Endodermal cell (in vitro differentiated cells): ENCODE measurements around the gene PPP1R18. TPM values are rescaled to one million over a fixed set of nuclear protein-coding genes. Genes with fewer than 3 reads are reported as not detected.

ENCODE experiments used
- DNase-seq: peaks from one replicate; pipeline ENCODE4 v3.0.0-alpha.2; 2017
- H3K27ac ChIP-seq: 2 replicates; pipeline ENCODE4 v1.5.1; 2013; ENCODE audit warnings: mild to moderate bottlenecking, low read depth, low read length, moderate library complexity
- H3K27me3 ChIP-seq: 2 replicates; pipeline ENCODE4 v1.6.1; 2013; ENCODE audit warnings: mild to moderate bottlenecking, low read length, moderate library complexity; ENCODE audit not compliant: insufficient read depth, control insufficient read depth, poor library complexity, severe bottlenecking
- H3K36me3 ChIP-seq: 2 replicates; pipeline ENCODE4 v1.7.0; 2013; ENCODE audit warnings: mild to moderate bottlenecking, low read length, moderate library complexity; ENCODE audit not compliant: control insufficient read depth, insufficient read depth
- H3K4me1 ChIP-seq: one replicate; pipeline ENCODE4 v1.7.0; 2013; ENCODE audit warnings: low read length; ENCODE audit not compliant: control insufficient read depth, insufficient read depth
- H3K4me3 ChIP-seq: 2 replicates; pipeline ENCODE4 v1.5.1; 2013; ENCODE audit warnings: mild to moderate bottlenecking, low read length, moderate library complexity
- H3K9ac ChIP-seq: 2 replicates; pipeline ENCODE4 v1.6.1; 2013; ENCODE audit warnings: mild to moderate bottlenecking, low read length, moderate library complexity; ENCODE audit not compliant: poor library complexity, severe bottlenecking; ENCODE audit errors: extremely low read depth
- H3K9me3 ChIP-seq: 2 replicates; pipeline ENCODE4 v1.6.1; 2013; ENCODE audit warnings: mild to moderate bottlenecking, low read length, moderate library complexity; ENCODE audit not compliant: control insufficient read depth
- H3K27ac Mint-ChIP-seq: 2 replicates; pipeline ENCODE4 v1.8.0; 2020; ENCODE audit warnings: mixed read lengths
- H3K27me3 Mint-ChIP-seq: 2 replicates; pipeline ENCODE4 v1.8.0; 2021; ENCODE audit warnings: mild to moderate bottlenecking, mixed read lengths; ENCODE audit not compliant: insufficient read depth
- H3K36me3 Mint-ChIP-seq: 2 replicates; pipeline ENCODE4 v1.8.0; 2020; ENCODE audit warnings: low read depth, mixed read lengths
- H3K4me1 Mint-ChIP-seq: 2 replicates; pipeline ENCODE4 v1.8.0; 2020; ENCODE audit warnings: mixed read lengths
- H3K4me3 Mint-ChIP-seq: 2 replicates; pipeline ENCODE4 v1.8.0; 2020; ENCODE audit warnings: mild to moderate bottlenecking, moderate library complexity, mixed read lengths
- H3K9me3 Mint-ChIP-seq: 2 replicates; pipeline ENCODE4 v1.8.0; 2020; ENCODE audit warnings: mild to moderate bottlenecking, mixed read lengths
- CTCF ChIP-seq: fragments of 200-600 bp; sonication (generic); conservative IDR thresholded peaks from 2 replicates; pipeline ENCODE4 v1.5.0; 2021; ENCODE audit warnings: antibody characterized with exemption, mild to moderate bottlenecking
- WGBS, 2 experiments: methylation state at CpG; one replicate each; pipeline versions ENCODE4 v1.1.5 to v1.1.7; 2013; ENCODE audit warnings: missing lambda C conversion rate in 2 of 2, mixed read lengths in 1 of 2; ENCODE audit not compliant: insufficient coverage in 1 of 2, insufficient read length in 1 of 2; 5-methylcytosine and 5-hydroxymethylcytosine counted together
- total RNA-seq, 2 donors: library from RNA; stranded (reverse); fragmentation: NEBNext Ultra II Directional in 1 of 2; extraction: Animal tissue kit (Norgen Biotek cat#: 25700) in 1 of 2; gene quantifications; 2 replicates in 1 of 2; 3 replicates in 1 of 2; pipeline ENCODE4 v1.2.1, GENCODE V29; 2021

PPP1R18 gene
- total RNA-seq, 2 donors from 2014 or later: 27.6 to 31.4 TPM

- Histone ChIP-seq H3K4me3 (peak overlapping the region; percentile 95), H3K36me3 (peaks cover 15% of the 10 kb centered on the region), H3K9ac (peak overlapping the region; percentile 31), H3K4me1 (peaks cover 18% of the 10 kb centered on the region), H3K9me3 (no peaks in the 10 kb centered on the region), H3K27ac (no peak overlapping the region), H3K27me3 (no peaks in the 10 kb centered on the region)
- TF ChIP-seq CTCF: no peak
- WGBS, 2 experiments: 49 to 75% methylated on average over 1 to 2 of the region's 2 CpGs
- peaks cover 18% of the 10 kb centered on the region for H3K36me3 Mint-ChIP-seq
- DNase-seq: no peak
- no peaks in the 10 kb centered on the region for H3K27me3 Mint-ChIP-seq
- H3K4me1 Mint-ChIP-seq: peaks cover 65% of the 10 kb centered on the region
- no peaks in the 10 kb centered on the region for H3K9me3 Mint-ChIP-seq
- peak overlapping the region; percentile 75 for H3K4me3 Mint-ChIP-seq
- no peak overlapping the region for H3K27ac Mint-ChIP-seq
These were observed 2.5 kb downstream of the PPP1R18 start for GRCh38 chr6:30683980-30684338.

DNA sequence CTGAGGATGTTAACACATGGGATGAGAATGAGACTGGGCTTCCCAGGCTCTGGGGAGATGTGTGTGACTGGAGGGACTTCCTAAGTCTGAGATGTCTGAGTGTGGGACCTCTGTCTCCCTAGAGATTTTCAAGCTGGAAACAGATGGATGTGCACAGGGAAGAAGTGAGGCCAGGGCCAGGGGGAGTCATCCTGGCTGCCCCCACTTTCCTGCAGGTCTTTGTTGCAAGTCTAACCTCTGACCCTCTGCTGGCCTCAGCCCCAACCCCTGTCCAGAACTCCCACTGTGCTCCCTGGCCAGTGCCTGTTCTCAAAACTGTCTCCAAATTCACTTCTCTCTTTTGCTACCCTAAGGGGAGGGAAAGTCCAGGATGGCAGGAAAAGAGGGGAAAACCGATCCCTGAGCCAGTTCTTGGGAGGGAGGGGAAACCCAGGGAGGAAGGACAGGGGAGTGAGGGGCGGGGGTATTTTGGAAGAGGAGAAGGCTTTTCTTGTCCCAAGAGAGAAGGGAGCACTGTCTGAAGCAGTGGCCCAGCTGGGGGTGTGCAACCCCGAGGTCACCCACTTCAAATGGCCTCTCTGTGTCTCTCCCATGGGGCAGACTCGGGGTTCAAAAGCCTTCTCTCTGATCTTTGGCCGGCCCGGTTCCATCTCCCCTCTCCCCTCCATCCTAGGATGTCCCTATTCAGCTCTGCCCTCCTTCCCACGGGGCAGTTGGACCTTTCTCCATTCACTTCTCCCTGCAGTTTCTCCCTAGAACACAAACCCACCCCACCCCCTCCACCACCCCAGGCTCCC lies 3.1 kb downstream of the PPP1R18 start:
- peaks cover 23% of the 10 kb centered on the region for H3K36me3 Mint-ChIP-seq
- H3K4me1 ChIP-seq: peaks cover 18% of the 10 kb centered on the region
- peak overlapping the region; percentile 31 for H3K9ac ChIP-seq
- no peaks in the 10 kb centered on the region for H3K9me3 Mint-ChIP-seq
- H3K27me3 Mint-ChIP-seq: no peaks in the 10 kb centered on the region
- no peak overlapping the region for H3K27ac ChIP-seq
- peak overlapping the region; percentile 95 for H3K4me3 ChIP-seq
- H3K27ac Mint-ChIP-seq: peak overlapping the region; percentile 61
- H3K27me3 ChIP-seq: no peaks in the 10 kb centered on the region
- 35 to 45% methylated on average over 4 to 7 of the region's 7 CpGs for WGBS, 2 experiments
- no peaks in the 10 kb centered on the region for H3K9me3 ChIP-seq
- H3K4me3 Mint-ChIP-seq: peak overlapping the region; percentile 75
- peaks cover 21% of the 10 kb centered on the region for H3K36me3 ChIP-seq
- H3K4me1 Mint-ChIP-seq: peaks cover 62% of the 10 kb centered on the region
- DNase-seq: no peak
- TF ChIP-seq CTCF: no peak

GRCh38 chr6:30682143-30683117 lies 4.0 kb downstream of the PPP1R18 start:
- Histone ChIP-seq H3K4me3 (peak overlapping the region; percentile 95), H3K9me3 (no peaks in the 10 kb centered on the region), H3K27ac (no peak overlapping the region), H3K9ac (peak overlapping the region; percentile 31), H3K36me3 (peaks cover 27% of the 10 kb centered on the region), H3K27me3 (no peaks in the 10 kb centered on the region), H3K4me1 (peaks cover 18% of the 10 kb centered on the region)
- 24 to 42% methylated on average over 5 to 10 of the region's 11 CpGs for WGBS, 2 experiments
- Mint-ChIP-seq H3K4me3 (peak overlapping the region; percentile 75), H3K27ac (peak overlapping the region; percentile 61), H3K9me3 (no peaks in the 10 kb centered on the region), H3K27me3 (no peaks in the 10 kb centered on the region), H3K4me1 (peaks cover 54% of the 10 kb centered on the region), H3K36me3 (peaks cover 21% of the 10 kb centered on the region)
- peak; percentile 71 for DNase-seq
- no peak for TF ChIP-seq CTCF
